SKM-1 treated with dmso at 0.1 percent for 144 hours (cell line): ENCODE results near the gene PPP1R1B.
A peak's percentile ranks its signal among the peaks of the same experiment; 100 is the strongest.

Experiments used
- DNase-seq: peaks from one replicate; lab custom pipeline; 2025; ENCODE audit not compliant: unreplicated experiment; lab: John Stamatoyannopoulos, UW

PPP1R1B gene

DNA sequence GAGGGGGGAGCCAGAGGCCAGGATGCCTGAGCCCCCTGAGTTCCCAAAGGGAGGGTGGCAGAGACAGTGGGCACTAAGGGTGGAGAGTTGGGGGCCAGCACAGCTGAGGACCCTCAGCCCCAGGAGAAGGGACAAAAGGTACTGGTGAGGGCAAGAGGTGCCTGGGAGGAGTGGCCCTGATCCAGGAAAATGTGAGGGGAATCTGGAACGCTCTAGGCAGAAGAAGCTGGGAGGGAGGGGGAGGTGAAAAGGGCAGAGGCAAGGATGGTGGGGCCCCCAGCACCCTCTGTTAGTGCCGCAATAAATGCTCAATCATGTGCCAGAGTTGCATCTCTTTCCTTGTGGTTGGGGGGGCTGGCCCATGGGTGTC, 39.5 kb downstream of the PPP1R1B start:
- no peak for DNase-seq

DNA sequence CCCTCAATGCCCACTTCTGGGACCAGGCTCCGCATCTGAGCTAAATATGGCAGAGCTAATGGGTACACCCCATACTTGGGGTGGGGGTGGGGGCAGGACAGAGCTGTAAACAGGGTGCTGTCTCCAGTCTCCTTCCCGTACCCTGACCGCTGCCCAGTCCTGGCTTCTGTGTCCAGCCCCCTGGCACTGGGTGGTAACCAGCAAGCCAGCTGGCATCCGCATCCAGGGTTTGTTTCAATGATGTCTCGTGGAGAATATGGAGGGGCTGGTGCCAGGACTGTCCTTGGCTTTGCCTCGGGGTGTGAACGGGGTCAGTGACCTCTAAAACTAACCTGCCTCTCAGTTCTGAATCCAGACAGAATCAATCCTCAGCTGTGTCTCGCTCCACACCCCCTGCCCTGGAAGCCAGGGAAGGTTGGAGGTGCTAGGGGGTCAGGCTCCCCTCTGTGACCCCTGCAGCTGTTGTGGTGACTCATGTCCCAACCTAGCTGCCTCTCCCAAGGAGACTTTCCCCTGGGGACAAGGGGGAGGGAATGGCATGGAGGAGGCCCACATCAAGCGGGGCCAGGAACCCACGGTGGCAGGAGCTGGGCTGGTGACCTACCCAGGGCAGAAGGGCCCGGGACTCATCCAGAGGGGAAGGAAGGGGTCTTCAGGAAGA, 40.0 kb downstream of the PPP1R1B start:
- DNase-seq: no peak

DNA sequence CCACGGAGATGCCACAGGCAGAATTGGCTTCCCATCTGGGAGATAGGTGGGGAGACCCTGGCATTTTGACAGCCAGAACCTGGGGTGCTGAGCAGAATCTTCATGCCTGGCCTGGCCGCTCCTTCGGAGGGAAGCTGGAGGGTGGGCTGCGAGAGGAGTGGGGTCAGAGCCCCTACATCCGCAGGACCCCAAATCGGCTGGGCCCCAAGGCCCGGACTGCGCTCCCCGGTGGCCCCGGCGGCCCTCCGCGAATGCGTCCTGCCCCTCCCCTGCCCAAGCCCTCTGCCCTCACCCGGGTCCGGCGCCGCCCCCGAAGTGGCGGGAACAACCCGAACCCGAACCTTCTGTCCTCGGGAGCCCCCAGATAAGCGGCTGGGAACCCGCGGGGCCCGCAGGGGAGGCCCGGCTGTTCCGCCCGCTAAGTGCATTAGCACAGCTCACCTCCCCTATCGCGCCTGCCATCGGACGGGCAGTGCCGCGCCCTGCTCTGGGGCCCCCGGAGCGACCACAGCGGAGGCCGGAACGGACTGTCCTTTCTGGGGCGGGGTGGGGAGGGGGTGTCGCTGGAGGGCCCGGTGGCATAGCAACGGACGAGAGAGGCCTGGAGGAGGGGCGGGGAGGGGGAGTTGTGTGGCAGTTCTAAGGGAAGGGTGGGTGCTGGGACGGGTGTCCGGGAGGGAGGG, 40.7 kb downstream of the PPP1R1B start:
- DNase-seq: no peak

- DNase-seq: no peak
Measured at GRCh38 chr17:39667945-39668924, 41.5 kb downstream of the PPP1R1B start, which contains the start of gene PNMT. TSS of gene PNMT (plus strand) at chr17:39668453. CDS start at chr17:39668476, 23 bp downstream.

- no peak for DNase-seq
Measured at GRCh38 chr17:39669897-39670735, 43.4 kb downstream of the PPP1R1B start.

- DNase-seq: no peak
Measured at GRCh38 chr17:39670746-39671145, 44.0 kb downstream of the PPP1R1B start.

- no peak for DNase-seq
Measured at GRCh38 chr17:39671651-39672521, 45.1 kb downstream of the PPP1R1B start.

- no peak for DNase-seq
Measured at GRCh38 chr17:39672522-39673334, 46.0 kb downstream of the PPP1R1B start.

DNA sequence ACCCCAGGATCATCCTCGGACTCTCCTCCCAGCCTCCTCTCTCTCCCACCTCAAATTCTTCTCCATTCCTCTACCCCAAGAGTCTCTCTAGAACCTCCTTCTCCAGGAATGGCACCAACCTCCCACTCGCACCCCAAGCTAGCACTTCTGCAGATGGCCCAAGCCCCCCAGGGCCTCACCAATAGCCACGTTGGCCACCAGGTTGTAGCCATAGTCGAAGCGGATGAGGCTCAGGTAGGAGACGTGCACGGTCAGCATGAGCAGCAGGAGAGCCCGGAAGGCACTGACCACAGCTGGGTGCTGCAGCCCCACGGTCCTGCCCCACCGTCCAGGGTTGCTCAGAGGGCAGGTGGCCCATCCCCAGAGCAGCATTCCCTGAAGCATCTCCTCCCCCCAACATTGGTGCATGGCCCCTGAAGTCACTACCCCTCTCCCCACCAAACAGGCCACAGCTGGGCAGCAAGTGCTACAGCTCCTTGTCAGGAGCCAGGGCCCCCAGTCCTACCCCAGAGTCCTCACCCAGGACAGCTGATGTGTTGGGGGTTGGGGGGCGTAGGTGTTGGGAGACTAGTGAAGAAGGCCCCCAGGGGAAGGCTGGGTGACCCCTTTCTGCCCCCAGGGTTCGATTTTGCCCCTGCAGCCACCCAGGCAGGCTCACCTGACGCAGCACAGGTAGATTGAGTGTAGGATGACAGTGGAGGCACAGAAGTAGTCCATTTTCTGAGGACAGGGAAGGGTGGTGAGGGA, 46.8 kb downstream of the PPP1R1B start:
- DNase-seq: no peak

- no peak for DNase-seq
Measured at GRCh38 chr17:39674179-39674578, 47.4 kb downstream of the PPP1R1B start.

DNA sequence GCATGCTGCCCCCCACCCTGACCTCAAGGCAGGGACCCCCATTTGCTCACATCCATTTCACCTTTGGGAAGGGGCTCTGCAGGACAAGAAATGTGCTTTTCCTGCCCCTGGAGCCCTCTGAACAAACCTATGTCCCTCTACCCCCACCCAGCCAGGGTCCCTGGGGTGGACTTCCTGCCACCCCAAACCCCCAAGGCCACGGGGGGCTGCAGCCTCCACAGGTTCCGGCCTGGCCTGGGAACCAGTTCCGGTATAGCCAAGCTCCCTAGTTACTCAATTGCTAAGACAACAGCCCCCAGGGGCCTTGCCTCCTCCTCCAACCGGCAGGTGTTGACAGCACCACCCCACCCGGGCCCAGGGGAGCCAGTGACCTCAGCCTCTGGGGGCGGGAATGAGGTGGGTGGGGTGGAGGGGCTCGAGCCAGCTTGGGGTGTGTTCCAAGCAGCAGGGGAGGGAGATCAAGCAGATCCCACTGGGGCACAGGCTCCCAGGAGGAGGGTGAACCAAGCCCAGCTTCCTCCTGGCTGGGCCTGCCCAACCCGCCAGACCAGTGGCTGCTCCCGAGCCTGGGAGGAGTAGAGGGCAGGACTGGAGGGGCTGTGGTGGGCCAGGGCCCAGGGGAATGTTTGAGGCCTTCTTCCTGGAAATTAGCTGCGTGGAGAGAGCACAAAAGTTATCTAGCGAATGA, 48.1 kb downstream of the PPP1R1B start:
- DNase-seq: no peak

GRCh38 chr17:39675390-39676082, 48.8 kb downstream of the PPP1R1B start:
- DNase-seq: no peak

DNA sequence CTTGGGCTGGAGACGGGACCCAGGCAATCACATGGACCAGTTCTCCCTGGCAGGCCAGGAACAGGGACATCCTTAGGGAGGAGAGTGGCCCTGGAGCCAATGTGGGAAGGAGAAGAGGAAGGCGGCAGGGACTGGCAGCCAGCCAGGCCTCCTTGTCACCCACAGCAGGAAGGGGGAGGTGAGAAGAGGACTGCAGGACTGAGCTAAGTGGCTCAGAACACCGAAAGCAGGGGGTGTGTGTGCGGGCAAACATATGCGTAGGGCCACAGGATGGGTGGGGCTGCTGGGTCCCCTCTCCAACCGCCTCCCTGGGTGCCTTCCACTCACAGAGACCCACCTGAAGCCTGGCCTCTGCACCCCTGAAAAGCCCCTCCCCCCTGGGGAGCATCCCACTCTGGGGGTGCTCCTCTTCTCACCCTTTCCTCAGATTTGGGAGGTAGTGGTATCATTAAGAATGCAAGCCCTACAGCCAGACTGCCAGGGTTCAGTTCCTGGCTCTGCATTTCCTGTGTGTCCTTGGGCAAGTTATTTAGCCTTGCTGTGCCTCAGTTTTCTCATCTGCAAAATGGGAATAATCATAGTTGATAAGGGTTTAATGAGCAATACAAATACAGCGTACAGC, 49.6 kb downstream of the PPP1R1B start:
- peak; percentile 38 for DNase-seq

DNA sequence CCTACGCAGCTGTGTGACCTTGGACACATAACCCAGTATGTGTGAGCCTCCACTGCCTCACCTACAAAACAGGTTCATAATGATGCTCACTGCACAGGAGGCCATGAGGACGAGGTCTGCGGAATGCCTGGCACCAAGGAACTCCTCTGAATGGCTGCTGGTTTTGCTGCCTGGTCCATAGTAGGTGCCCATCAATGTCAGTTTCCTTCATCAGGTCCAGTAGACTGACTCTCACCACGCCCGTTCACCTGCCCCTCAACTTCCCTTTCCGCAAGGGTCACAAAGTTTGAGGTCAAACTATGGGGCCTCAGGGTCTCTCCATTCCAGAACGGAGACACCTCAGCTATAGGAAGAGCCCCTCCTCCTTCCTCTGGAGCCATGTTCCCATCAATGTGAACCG, 50.3 kb downstream of the PPP1R1B start:
- no peak for DNase-seq

DNA sequence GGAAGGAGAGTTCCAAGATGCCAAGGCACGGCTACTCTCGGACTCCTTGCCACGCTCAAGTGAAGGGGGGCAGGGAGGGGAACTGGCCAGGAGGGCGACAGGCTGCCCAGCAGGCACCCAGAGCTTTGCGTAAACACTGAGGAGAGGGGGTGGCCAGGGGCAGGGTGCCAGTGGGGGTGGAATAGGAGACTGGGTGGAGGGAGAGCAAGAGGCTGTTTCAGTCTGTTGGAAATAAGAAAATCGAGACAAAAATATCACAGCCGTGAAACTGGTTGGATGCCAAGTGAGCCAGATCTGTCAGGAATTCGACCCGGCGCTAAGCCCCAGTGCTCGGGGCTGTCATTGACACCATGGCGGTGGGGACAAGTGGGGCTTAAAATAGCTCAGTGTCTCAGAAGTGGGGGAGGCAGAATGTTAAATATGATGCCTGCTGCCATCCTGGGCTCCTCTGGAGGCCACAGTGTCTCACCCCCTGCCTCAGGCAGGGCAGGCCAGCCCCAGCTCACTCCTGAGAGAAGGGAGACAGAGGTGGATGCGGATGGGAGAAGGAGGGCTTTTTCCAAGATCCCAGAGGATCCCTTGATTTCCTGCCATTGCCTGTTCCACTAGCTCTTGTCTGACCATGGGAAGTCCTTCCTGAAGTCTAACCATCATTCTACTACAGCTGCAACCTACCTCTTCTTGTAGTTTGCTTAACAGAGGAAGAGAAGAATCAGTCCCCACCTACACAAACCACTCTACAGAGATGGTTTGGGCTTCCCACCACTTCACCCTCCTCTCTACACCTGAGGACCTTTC, 51.0 kb downstream of the PPP1R1B start:
- DNase-seq: no peak
